HFF-Myc (cell line): ENCODE data around the gene RBM34.
"Not testable (repeated sequence)": the region's sequence is repeated elsewhere in the genome, so short reads cannot be mapped to it uniquely, and the experiment has no call there.

Source experiments
- DNase-seq: peaks from one replicate; pipeline ENCODE4 v3.0.0-alpha.2; 2011; ENCODE audit warnings: low read depth; ENCODE audit errors: extremely low read depth
- H3K4me3 ChIP-seq: replicated peaks from 2 replicates; pipeline ENCODE4 v1.5.1; 2011; ENCODE audit warnings: low read depth, mild to moderate bottlenecking, control low read depth, low read length
- CTCF ChIP-seq: IDR thresholded peaks from 2 replicates; pipeline ENCODE4 v1.5.1; 2012; ENCODE audit warnings: mild to moderate bottlenecking, low read depth, low read length, control low read depth; ENCODE audit errors: missing control alignments

RBM34 gene

GRCh38 chr1:235100194-235100772 is 60.8 kb downstream of the RBM34 start:
- no peak overlapping the region for H3K4me3 ChIP-seq
- DNase-seq, result no peak
- no peak for TF ChIP-seq CTCF

- no peak for DNase-seq
- TF ChIP-seq CTCF, result no peak
- no peak overlapping the region for H3K4me3 ChIP-seq
These were observed 62.1 kb downstream of the RBM34 start for GRCh38 chr1:235098991-235099390.

- H3K4me3 ChIP-seq, result no peak overlapping the region
- TF ChIP-seq CTCF, result no peak
- no peak for DNase-seq
These were observed 62.5 kb downstream of the RBM34 start for GRCh38 chr1:235098547-235098946.

- DNase-seq, H3K4me3 ChIP-seq: not testable (repeated sequence)
These were observed 63.5 kb downstream of the RBM34 start for GRCh38 chr1:235097501-235097900.

- TF ChIP-seq CTCF, result no peak
- H3K4me3 ChIP-seq, result no peak overlapping the region
- no peak for DNase-seq
These were observed 65.0 kb downstream of the RBM34 start for GRCh38 chr1:235095938-235096562.

GRCh38 chr1:235093696-235094592 is 67.1 kb downstream of the RBM34 start:
- no peak for DNase-seq
- no peak overlapping the region for H3K4me3 ChIP-seq
- peak; percentile 97 for TF ChIP-seq CTCF

- no peak for TF ChIP-seq CTCF
- no peak for DNase-seq
- H3K4me3 ChIP-seq, result no peak overlapping the region
These were observed 67.9 kb downstream of the RBM34 start for GRCh38 chr1:235093013-235093695.

GRCh38 chr1:235092415-235092814 is 68.6 kb downstream of the RBM34 start:
- not testable (repeated sequence) for H3K4me3 ChIP-seq, DNase-seq

- H3K4me3 ChIP-seq, DNase-seq: not testable (repeated sequence)
These were observed 69.0 kb downstream of the RBM34 start for GRCh38 chr1:235092045-235092406.
